ENCODE results near the gene SLC35E1. TPM values are rescaled to one million over a fixed set of nuclear protein-coding genes. Genes with fewer than 3 reads are reported as not detected.

The SLC35E1 gene
- total and polyA plus RNA-seq, 2 experiments from 2014 or later: 35.7 to 43.2 TPM

DNA sequence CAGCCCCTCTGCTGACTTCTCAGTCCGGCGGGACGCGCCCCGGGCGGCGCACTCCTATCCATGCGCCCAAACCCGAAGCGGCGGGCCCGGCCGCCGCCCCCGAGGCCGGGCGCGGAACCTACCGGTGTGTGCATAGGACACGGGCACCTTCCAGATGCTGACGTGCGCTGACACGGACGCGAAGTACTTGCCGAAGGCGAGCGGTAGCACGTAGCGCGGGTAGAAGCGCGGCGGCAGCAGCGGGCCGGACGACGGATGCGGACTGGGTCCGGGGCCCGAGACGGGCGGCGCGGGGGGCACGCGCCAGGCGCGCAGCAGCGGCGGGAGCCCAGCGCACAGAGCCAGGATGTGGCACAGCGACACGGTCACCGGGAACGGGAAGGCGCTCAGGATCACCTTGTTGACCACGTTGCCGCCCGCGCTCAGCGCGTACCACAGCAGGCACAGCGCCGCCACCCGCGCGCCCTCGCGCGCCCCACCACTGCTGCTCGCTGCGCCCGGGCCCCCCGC lies 338 bp downstream of the SLC35E1 start:
- H3K36me3 ChIP-seq (ENCODE audit: low read depth): peaks cover 11% of the 10 kb centered on the region; the same call in 1 of the 2 replicates
- peaks cover 96% of the 10 kb centered on the region for H3K79me2 ChIP-seq (ENCODE audit: insufficient read depth)
- H3K4me2 ChIP-seq (ENCODE audit: unreplicated experiment): peak overlapping the region; percentile 72
- H3F3A ChIP-seq (ENCODE audit: insufficient read depth): 0 out of 2 replicates have a peak, but pooled peaks cover 6% of the 10 kb centered on the region
- in situ Hi-C loops (cut with MboI): no loop called here
- H3K27me3 ChIP-seq (replicated peaks; ENCODE audit: insufficient read depth): no peaks in the 10 kb centered on the region
- H2AFZ ChIP-seq: peak overlapping the region; percentile 46
- DNase-seq: peak; percentile 66
- peaks cover 21% of the 10 kb centered on the region for H3K4me1 ChIP-seq (ENCODE audit: insufficient read depth)
- peak overlapping the region; percentile 86 for H3K9ac ChIP-seq
- TF ChIP-seq EZH2 (IDR thresholded peaks at IDR 0.05; ENCODE audit: insufficient read depth, poor library complexity, severe bottlenecking): no peak
- TF ChIP-seq EZH2phosphoT487 (IDR thresholded peaks at IDR 0.05; ENCODE audit: insufficient read depth, low read depth): no peak
- WGBS, 2 experiments (ENCODE audit: low coverage in 1 of 2, low lambda C conversion rate in 2 of 2, missing lambda C conversion rate in 2 of 2): 1 to 2% methylated on average over 55 to 58 of the region's 75 CpGs
- H4K20me1 ChIP-seq (ENCODE audit: insufficient read depth): no peaks in the 10 kb centered on the region
- peak overlapping the region; percentile 85 for H3K4me3 ChIP-seq
- no peaks in the 10 kb centered on the region for H3K9me3 ChIP-seq (ENCODE audit: low read depth)
- H3K27ac ChIP-seq: peak overlapping the region; percentile 67
- no peaks in the 10 kb centered on the region for H3K9me2 ChIP-seq (ENCODE audit: insufficient read depth)

- H3K79me2 ChIP-seq (ENCODE audit: insufficient read depth): peaks cover 96% of the 10 kb centered on the region
- in situ Hi-C loops (cut with MboI): no loop called here
- no peaks in the 10 kb centered on the region for H3K9me3 ChIP-seq (ENCODE audit: low read depth)
- H3K27ac ChIP-seq: peak overlapping the region; percentile 67
- H3K36me3 ChIP-seq (ENCODE audit: low read depth): peaks cover 17% of the 10 kb centered on the region
- no peaks in the 10 kb centered on the region for H4K20me1 ChIP-seq (ENCODE audit: insufficient read depth)
- 0 out of 2 replicates have a peak, but pooled peaks cover 6% of the 10 kb centered on the region for H3F3A ChIP-seq (ENCODE audit: insufficient read depth)
- no peaks in the 10 kb centered on the region for H3K9me2 ChIP-seq (ENCODE audit: insufficient read depth)
- H2AFZ ChIP-seq: peak overlapping the region; percentile 46
- peak overlapping the region; percentile 72 for H3K4me2 ChIP-seq (ENCODE audit: unreplicated experiment)
- 24 to 32% methylated on average over 6 of the region's 6 CpGs for WGBS, 2 experiments (ENCODE audit: low coverage in 1 of 2, low lambda C conversion rate in 2 of 2, missing lambda C conversion rate in 2 of 2)
- DNase-seq: peak; percentile 66
- no peaks in the 10 kb centered on the region for H3K27me3 ChIP-seq (replicated peaks; ENCODE audit: insufficient read depth)
- TF ChIP-seq EZH2 (IDR thresholded peaks at IDR 0.05; ENCODE audit: insufficient read depth, poor library complexity, severe bottlenecking) (no peak), EZH2phosphoT487 (IDR thresholded peaks at IDR 0.05; ENCODE audit: insufficient read depth, low read depth) (no peak)
- peak overlapping the region; percentile 86 for H3K9ac ChIP-seq
- H3K4me1 ChIP-seq (ENCODE audit: insufficient read depth): peaks cover 21% of the 10 kb centered on the region
- H3K4me3 ChIP-seq: peak overlapping the region; percentile 85
These were observed 932 bp downstream of the SLC35E1 start for GRCh38 chr19:16571283-16571682.

DNA sequence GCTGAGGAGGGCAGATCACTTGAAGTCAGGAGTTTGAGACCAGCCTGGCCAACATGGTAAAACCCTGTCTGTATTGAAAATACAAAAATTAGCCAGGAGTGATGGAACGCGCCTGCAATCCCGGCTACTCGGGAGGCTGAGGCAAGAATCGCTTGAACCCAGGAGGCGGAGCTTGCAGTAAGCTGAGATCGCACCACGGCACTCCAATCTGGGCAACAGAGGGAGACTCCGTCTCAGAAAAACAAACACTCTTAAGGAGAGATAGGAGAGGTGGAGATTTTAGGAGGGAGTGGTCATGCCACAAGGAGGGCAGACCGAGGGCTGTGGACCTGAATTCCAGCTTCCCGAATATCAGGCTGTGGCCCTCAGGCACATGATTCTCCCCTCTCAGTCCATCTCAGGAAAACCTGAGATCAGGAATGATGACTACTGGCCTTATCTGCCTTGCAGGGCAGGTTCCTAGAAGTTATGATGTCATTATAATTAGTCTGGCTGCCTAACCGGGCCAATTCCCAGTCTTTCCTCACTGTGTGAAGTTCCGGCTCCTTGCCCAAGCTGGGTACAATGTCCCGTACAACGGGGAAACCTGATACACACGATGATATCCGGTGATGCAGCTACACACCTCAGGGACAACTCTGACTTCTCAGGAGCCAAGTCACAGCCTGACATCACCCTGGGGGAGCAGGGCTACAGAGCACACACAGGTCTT lies 2.5 kb downstream of the SLC35E1 start:
- H3K27ac ChIP-seq: 0 out of 2 replicates have a peak overlapping the region, but pooled peaks have one; percentile 18
- H3K79me2 ChIP-seq (ENCODE audit: insufficient read depth): peaks cover 96% of the 10 kb centered on the region
- H3K4me3 ChIP-seq: no peak overlapping the region
- no peaks in the 10 kb centered on the region for H4K20me1 ChIP-seq (ENCODE audit: insufficient read depth)
- in situ Hi-C loops (cut with MboI): no loop called here
- peak overlapping the region; percentile 19 for H3K4me2 ChIP-seq (ENCODE audit: unreplicated experiment)
- H3K27me3 ChIP-seq (replicated peaks; ENCODE audit: insufficient read depth): no peaks in the 10 kb centered on the region
- H3F3A ChIP-seq (ENCODE audit: insufficient read depth): 0 out of 2 replicates have a peak, but pooled peaks cover 6% of the 10 kb centered on the region
- H3K9me2 ChIP-seq (ENCODE audit: insufficient read depth): no peaks in the 10 kb centered on the region
- H3K4me1 ChIP-seq (ENCODE audit: insufficient read depth): peaks cover 21% of the 10 kb centered on the region
- peak; percentile 27 for DNase-seq
- H3K9me3 ChIP-seq (ENCODE audit: low read depth): no peaks in the 10 kb centered on the region
- 82 to 85% methylated on average over 17 of the region's 17 CpGs for WGBS, 2 experiments (ENCODE audit: low coverage in 1 of 2, low lambda C conversion rate in 2 of 2, missing lambda C conversion rate in 2 of 2)
- no peak overlapping the region for H3K9ac ChIP-seq
- H2AFZ ChIP-seq: no peak overlapping the region
- TF ChIP-seq EZH2 (IDR thresholded peaks at IDR 0.05; ENCODE audit: insufficient read depth, poor library complexity, severe bottlenecking): no peak
- TF ChIP-seq EZH2phosphoT487 (IDR thresholded peaks at IDR 0.05; ENCODE audit: insufficient read depth, low read depth): no peak
- peaks cover 30% of the 10 kb centered on the region for H3K36me3 ChIP-seq (ENCODE audit: low read depth)

DNA sequence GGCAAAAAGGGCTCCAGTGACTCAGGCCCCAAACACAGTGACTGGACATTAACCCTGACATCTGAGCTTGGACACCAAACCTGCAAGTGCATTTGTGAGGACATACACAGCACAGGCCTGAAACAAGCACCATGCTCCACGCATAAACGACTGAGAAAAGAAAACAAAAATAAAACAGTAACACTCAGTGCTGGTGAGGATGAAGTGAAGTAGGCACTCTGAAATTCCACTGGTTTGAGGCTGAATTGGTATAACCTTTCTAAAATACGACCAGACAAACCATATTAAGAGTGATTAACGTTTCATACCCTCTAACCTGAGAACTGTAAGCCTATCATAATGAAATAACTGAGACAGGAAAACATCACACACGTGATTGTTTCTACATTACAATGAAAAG lies 5.5 kb downstream of the SLC35E1 start:
- Histone ChIP-seq H2AFZ (no peak overlapping the region), H3F3A (ENCODE audit: insufficient read depth) (no peaks in the 10 kb centered on the region), H3K4me1 (ENCODE audit: insufficient read depth) (peaks cover 10% of the 10 kb centered on the region), H3K27me3 (replicated peaks; ENCODE audit: insufficient read depth) (no peaks in the 10 kb centered on the region), H4K20me1 (ENCODE audit: insufficient read depth) (no peaks in the 10 kb centered on the region), H3K9ac (no peak overlapping the region), H3K4me3 (no peak overlapping the region), H3K36me3 (ENCODE audit: low read depth) (peaks cover 50% of the 10 kb centered on the region), H3K4me2 (ENCODE audit: unreplicated experiment) (no peak overlapping the region), H3K9me3 (ENCODE audit: low read depth) (no peaks in the 10 kb centered on the region), H3K27ac (no peak overlapping the region), H3K9me2 (ENCODE audit: insufficient read depth) (no peaks in the 10 kb centered on the region), H3K79me2 (ENCODE audit: insufficient read depth) (peaks cover 96% of the 10 kb centered on the region)
- 85 to 93% methylated on average over 5 of the region's 5 CpGs for WGBS, 2 experiments (ENCODE audit: low coverage in 1 of 2, low lambda C conversion rate in 2 of 2, missing lambda C conversion rate in 2 of 2)
- DNase-seq: no peak
- in situ Hi-C loops (cut with MboI): no loop called here
- TF ChIP-seq EZH2phosphoT487 (IDR thresholded peaks at IDR 0.05; ENCODE audit: insufficient read depth, low read depth): no peak
- no peak for TF ChIP-seq EZH2 (IDR thresholded peaks at IDR 0.05; ENCODE audit: insufficient read depth, poor library complexity, severe bottlenecking)
